Measurements from ENCODE around the gene ASCC3. TPM values are rescaled to one million over a fixed set of nuclear protein-coding genes. Genes with fewer than 3 reads are reported as not detected.

The ASCC3 gene
- total RNA-seq, 4 donors from 2014 or later: 14.2 to 58.9 (median 36.6) TPM

GRCh38 chr6:100730001-100730980 is 150.8 kb downstream of the ASCC3 start:
- Histone ChIP-seq H3K36me3 (peaks cover 0 to 4% (median 0%) of the 10 kb centered on the region in 3 donors), H3K4me3 (no peak overlapping the region), H3K27ac (no peak overlapping the region), H3K9me3 (no peaks in the 10 kb centered on the region), H3K27me3 (no peaks in the 10 kb centered on the region), H3K4me1 (no peaks in the 10 kb centered on the region)
- TF ChIP-seq CTCF (IDR thresholded peaks at IDR 0.05) (no peak), POLR2A (IDR thresholded peaks at IDR 0.05) (no peak)
- intact Hi-C loops (cut with DNase I): no loop called here
- 61 to 65% methylated on average over 7 of the region's 7 CpGs for WGBS, 2 donors
- no peak for DNase-seq

- H3K4me3 ChIP-seq: no peak overlapping the region
- no peak overlapping the region for H3K27ac ChIP-seq
- no peaks in the 10 kb centered on the region for H3K9me3 ChIP-seq
- no peak for DNase-seq
- intact Hi-C loops (cut with DNase I): no loop called here
- TF ChIP-seq CTCF (IDR thresholded peaks at IDR 0.05) (no peak), POLR2A (IDR thresholded peaks at IDR 0.05) (no peak)
- H3K27me3 ChIP-seq: no peaks in the 10 kb centered on the region
- H3K36me3 ChIP-seq: peaks cover 0 to 23% (median 0%) of the 10 kb centered on the region in 3 donors
- WGBS, 2 donors: 64 to 77% methylated on average over 1 of the region's 1 CpG
- H3K4me1 ChIP-seq: no peaks in the 10 kb centered on the region
Observed at GRCh38 chr6:100726666-100727065, 154.5 kb downstream of the ASCC3 start.

GRCh38 chr6:100724696-100725095 is 156.4 kb downstream of the ASCC3 start:
- TF ChIP-seq CTCF (IDR thresholded peaks at IDR 0.05) (no peak), POLR2A (IDR thresholded peaks at IDR 0.05) (no peak)
- WGBS, 2 donors: 87 to 88% methylated on average over 5 of the region's 5 CpGs
- H3K36me3 ChIP-seq: peaks cover 0 to 25% (median 0%) of the 10 kb centered on the region in 3 donors
- no peak for DNase-seq
- no peaks in the 10 kb centered on the region for H3K27me3 ChIP-seq
- no peak overlapping the region for H3K4me3 ChIP-seq
- H3K27ac ChIP-seq: no peak overlapping the region
- intact Hi-C loops (cut with DNase I): no loop called here
- no peaks in the 10 kb centered on the region for H3K9me3 ChIP-seq
- H3K4me1 ChIP-seq: no peaks in the 10 kb centered on the region

- TF ChIP-seq CTCF (IDR thresholded peaks at IDR 0.05): no peak
- no peak for TF ChIP-seq POLR2A (IDR thresholded peaks at IDR 0.05)
- Histone ChIP-seq H3K36me3 (peaks cover 0 to 24% (median 0%) of the 10 kb centered on the region in 3 donors), H3K27me3 (no peaks in the 10 kb centered on the region), H3K9me3 (no peaks in the 10 kb centered on the region), H3K4me3 (no peak overlapping the region), H3K27ac (no peak overlapping the region), H3K4me1 (no peaks in the 10 kb centered on the region)
- intact Hi-C loops (cut with DNase I): no loop called here
- WGBS, 2 donors: 68 to 82% methylated on average over 1 of the region's 1 CpG
- no peak for DNase-seq
Observed at GRCh38 chr6:100724222-100724621, 156.9 kb downstream of the ASCC3 start.

- DNase-seq: no peak
- intact Hi-C loops (cut with DNase I): no loop called here
- Histone ChIP-seq H3K4me3 (no peak overlapping the region), H3K9me3 (no peaks in the 10 kb centered on the region), H3K36me3 (peaks cover 0 to 34% (median 0%) of the 10 kb centered on the region in 3 donors), H3K27ac (no peak overlapping the region), H3K4me1 (no peaks in the 10 kb centered on the region), H3K27me3 (no peaks in the 10 kb centered on the region)
- TF ChIP-seq POLR2A (IDR thresholded peaks at IDR 0.05) (no peak), CTCF (IDR thresholded peaks at IDR 0.05) (no peak)
Observed at GRCh38 chr6:100721256-100721655, 159.9 kb downstream of the ASCC3 start.

All from esophagus squamous epithelium (tissue), 5 donors.